HG02943 (cell line): ENCODE data around the gene PSME3IP1.
A peak's percentile ranks its signal among the peaks of the same experiment; 100 is the strongest.
"Not testable (repeated sequence)": the region's sequence is repeated elsewhere in the genome, so short reads cannot be mapped to it uniquely, and the experiment has no call there.

Experiments
- ATAC-seq: cut with Tn5 transposase; IDR thresholded peaks from one replicate; pipeline ENCODE4 v1.9.1; 2021; ENCODE audit warnings: mild to moderate bottlenecking, low read depth, moderate library complexity; ENCODE audit not compliant: unreplicated experiment

PSME3IP1 gene

GRCh38 chr16:57185945-57186871, at the start of gene PSME3IP1, which contains the start of gene RSPRY1:
TSS of gene PSME3IP1 (minus strand) at chr16:57186039. CDS start at chr16:57173854, 12,185 bp downstream.
TSS of gene RSPRY1 (plus strand) at chr16:57186329. CDS start at chr16:57204659, 18,330 bp downstream.
- peak; percentile 92 for ATAC-seq

- ATAC-seq, result no peak
These were observed 49.5 kb upstream of the PSME3IP1 start for GRCh38 chr16:57235128-57236021.

- no peak for ATAC-seq
These were observed 48.9 kb upstream of the PSME3IP1 start for GRCh38 chr16:57234707-57235092.

GRCh38 chr16:57233944-57234706, 48.3 kb upstream of the PSME3IP1 start:
- ATAC-seq, result no peak

GRCh38 chr16:57231821-57232350, 46.0 kb upstream of the PSME3IP1 start:
- ATAC-seq, result no peak

GRCh38 chr16:57229079-57229478, 43.2 kb upstream of the PSME3IP1 start:
- ATAC-seq, result no peak

- ATAC-seq, result no peak
These were observed 41.1 kb upstream of the PSME3IP1 start for GRCh38 chr16:57226701-57227621.

- ATAC-seq, result no peak
These were observed 40.1 kb upstream of the PSME3IP1 start for GRCh38 chr16:57225978-57226377.

GRCh38 chr16:57224651-57225335, 39.0 kb upstream of the PSME3IP1 start:
- no peak for ATAC-seq

- no peak for ATAC-seq
These were observed 37.2 kb upstream of the PSME3IP1 start for GRCh38 chr16:57223057-57223456.

GRCh38 chr16:57216968-57217367, 31.1 kb upstream of the PSME3IP1 start:
- no peak for ATAC-seq

GRCh38 chr16:57213462-57213861, 27.6 kb upstream of the PSME3IP1 start:
- ATAC-seq, result no peak

- ATAC-seq, result no peak
These were observed 23.9 kb upstream of the PSME3IP1 start for GRCh38 chr16:57209780-57210179.

GRCh38 chr16:57208926-57209325, 23.1 kb upstream of the PSME3IP1 start:
- no peak for ATAC-seq

- no peak for ATAC-seq
These were observed 18.8 kb upstream of the PSME3IP1 start for GRCh38 chr16:57204675-57205074.

GRCh38 chr16:57203451-57203850, 17.6 kb upstream of the PSME3IP1 start:
- ATAC-seq, result no peak

GRCh38 chr16:57202095-57202886, 16.5 kb upstream of the PSME3IP1 start:
- no peak for ATAC-seq

GRCh38 chr16:57200926-57201325, 15.1 kb upstream of the PSME3IP1 start:
- not testable (repeated sequence) for ATAC-seq
